Thymus (tissue), 11 donors: ENCODE measurements around the gene GPR68. TPM values are rescaled to one million over a fixed set of nuclear protein-coding genes. Genes with fewer than 3 reads are reported as not detected.

Experiments used
- DNase-seq, 9 donors: peaks; one replicate each; pipeline ENCODE4 v3.0.0-alpha.2; 2013; ENCODE audit warnings: low spot score in 9 of 9, low read depth in 6 of 9, missing footprints in 1 of 9
- H3K27ac ChIP-seq, 2 donors: one replicate each; pipeline ENCODE4 v1.5.1; 2013; ENCODE audit warnings: control low read depth in 1 of 2, low read depth in 1 of 2, low read length in 1 of 2, mild to moderate bottlenecking in 1 of 2, moderate library complexity in 1 of 2
- H3K27me3 ChIP-seq, 2 donors: one replicate each; pipeline ENCODE4 v1.5.1; 2013; ENCODE audit warnings: low read length in 1 of 2; ENCODE audit not compliant: control insufficient read depth in 2 of 2, insufficient read depth in 1 of 2
- H3K36me3 ChIP-seq, 2 donors: one replicate each; pipeline ENCODE4 v1.5.1; 2013; ENCODE audit warnings: low read length in 1 of 2, mild to moderate bottlenecking in 1 of 2, moderate library complexity in 1 of 2; ENCODE audit not compliant: control insufficient read depth in 2 of 2, insufficient read depth in 2 of 2
- H3K4me1 ChIP-seq, 2 donors: one replicate each; pipeline ENCODE4 v1.5.1; 2013; ENCODE audit warnings: low read length in 2 of 2; ENCODE audit not compliant: control insufficient read depth in 2 of 2, insufficient read depth in 2 of 2
- H3K4me3 ChIP-seq, 2 donors: one replicate each; pipeline ENCODE4 v1.5.1; 2013; ENCODE audit warnings: low read length in 2 of 2, control low read depth in 1 of 2, mild to moderate bottlenecking in 1 of 2
- H3K9me3 ChIP-seq, 2 donors: one replicate each; pipeline ENCODE4 v1.5.1; 2013; ENCODE audit warnings: low read length in 1 of 2, mild to moderate bottlenecking in 1 of 2; ENCODE audit not compliant: control insufficient read depth in 2 of 2, insufficient read depth in 1 of 2
- WGBS: extraction: QIAGEN DNeasy Blood & Tissue Kit; methylation state at CpG from one replicate; pipeline ENCODE4 v1.1.7; 2013; 5-methylcytosine and 5-hydroxymethylcytosine counted together
- polyA plus RNA-seq: library from polyadenylated mRNA; stranded (reverse); fragments of 200-250 nt; gene quantifications from one replicate; pipeline ENCODE4 v1.2.3, GENCODE V29; 2013
- total RNA-seq: library from RNA; stranded (reverse); fragments of 120-200 nt; gene quantifications from one replicate; pipeline ENCODE4 v1.2.4, GENCODE V29; 2013
- donor health status: healthy.

Gene GPR68
- total and polyA plus RNA-seq, 2 donors: 1.4 to 3.6 TPM

GRCh38 chr14:91219517-91220389 lies 24.8 kb downstream of the GPR68 start:
- no peak overlapping the region for H3K27ac ChIP-seq

GRCh38 chr14:91218014-91218413 lies 26.5 kb downstream of the GPR68 start:
- no peaks in the 10 kb centered on the region for H3K4me1 ChIP-seq
- H3K4me3 ChIP-seq: no peak overlapping the region
- no peak overlapping the region for H3K27ac ChIP-seq
- peaks cover 18 to 35% of the 10 kb centered on the region in 2 donors for H3K36me3 ChIP-seq
- no peaks in the 10 kb centered on the region for H3K9me3 ChIP-seq
- no peaks in the 10 kb centered on the region for H3K27me3 ChIP-seq
- 98% methylated on average over 4 of the region's 4 CpGs for WGBS
- no peak for DNase-seq

More at GRCh38 chr14:91219517-91220389, 24.8 kb downstream of the GPR68 start:
- no peak overlapping the region for H3K4me3 ChIP-seq
- DNase-seq: no peak
- H3K36me3 ChIP-seq: peaks cover 20 to 34% of the 10 kb centered on the region in 2 donors
- H3K4me1 ChIP-seq: peaks cover 0 to 5% of the 10 kb centered on the region in 2 donors
- 95% methylated on average over 13 of the region's 13 CpGs for WGBS
- H3K9me3 ChIP-seq: no peaks in the 10 kb centered on the region
- no peaks in the 10 kb centered on the region for H3K27me3 ChIP-seq

GRCh38 chr14:91216731-91217226 lies 27.7 kb downstream of the GPR68 start:
- 98% methylated on average over 13 of the region's 13 CpGs for WGBS
- Histone ChIP-seq H3K4me1 (no peaks in the 10 kb centered on the region), H3K36me3 (peaks cover 18 to 38% of the 10 kb centered on the region in 2 donors), H3K4me3 (no peak overlapping the region), H3K27ac (no peak overlapping the region), H3K9me3 (no peaks in the 10 kb centered on the region), H3K27me3 (no peaks in the 10 kb centered on the region)
- DNase-seq: no peak

GRCh38 chr14:91215381-91215780 lies 29.1 kb downstream of the GPR68 start:
- Histone ChIP-seq H3K9me3 (peaks cover 0 to under 1% of the 10 kb centered on the region in 2 donors), H3K4me1 (no peaks in the 10 kb centered on the region), H3K36me3 (peaks cover 18 to 35% of the 10 kb centered on the region in 2 donors), H3K27ac (no peak overlapping the region), H3K4me3 (no peak overlapping the region), H3K27me3 (no peaks in the 10 kb centered on the region)
- DNase-seq: no peak
- 92% methylated on average over 10 of the region's 10 CpGs for WGBS

GRCh38 chr14:91214306-91214705 lies 30.2 kb downstream of the GPR68 start:
- no peak for DNase-seq
- 98% methylated on average over 6 of the region's 6 CpGs for WGBS
- H3K36me3 ChIP-seq: peaks cover 18 to 36% of the 10 kb centered on the region in 2 donors

GRCh38 chr14:91211017-91211416 lies 33.5 kb downstream of the GPR68 start:
- WGBS: 99% methylated on average over 2 of the region's 2 CpGs
- H3K27ac ChIP-seq: no peak overlapping the region
- H3K4me3 ChIP-seq: no peak overlapping the region
- no peaks in the 10 kb centered on the region for H3K27me3 ChIP-seq
- H3K36me3 ChIP-seq: peaks cover 8 to 30% of the 10 kb centered on the region in 2 donors
- DNase-seq: no peak
- peaks cover 0 to 3% of the 10 kb centered on the region in 2 donors for H3K4me1 ChIP-seq
- H3K9me3 ChIP-seq: peaks cover 0 to 4% of the 10 kb centered on the region in 2 donors

More at GRCh38 chr14:91214306-91214705, 30.2 kb downstream of the GPR68 start:
- Histone ChIP-seq H3K27ac (no peak overlapping the region), H3K27me3 (no peaks in the 10 kb centered on the region), H3K4me3 (no peak overlapping the region), H3K4me1 (no peaks in the 10 kb centered on the region), H3K9me3 (peaks cover 0 to 4% of the 10 kb centered on the region in 2 donors)

- DNase-seq: no peak
- WGBS: 88% methylated on average over 3 of the region's 3 CpGs
These were observed 37.5 kb downstream of the GPR68 start for GRCh38 chr14:91207008-91207407.

GRCh38 chr14:91205459-91205858 lies 39.0 kb downstream of the GPR68 start:
- Histone ChIP-seq H3K27me3 (no peaks in the 10 kb centered on the region), H3K4me1 (peaks cover 0 to 9% of the 10 kb centered on the region in 2 donors), H3K36me3 (peaks cover 11 to 42% of the 10 kb centered on the region in 2 donors), H3K4me3 (no peak overlapping the region), H3K9me3 (peaks cover 0 to 4% of the 10 kb centered on the region in 2 donors), H3K27ac (no peak overlapping the region)
- DNase-seq: no peak
- 91% methylated on average over 7 of the region's 7 CpGs for WGBS

More at GRCh38 chr14:91207008-91207407, 37.5 kb downstream of the GPR68 start:
- Histone ChIP-seq H3K27ac (no peak overlapping the region), H3K9me3 (peaks cover 0 to 4% of the 10 kb centered on the region in 2 donors), H3K36me3 (peaks cover 7 to 43% of the 10 kb centered on the region in 2 donors), H3K4me1 (peaks cover 0 to 8% of the 10 kb centered on the region in 2 donors), H3K27me3 (no peaks in the 10 kb centered on the region), H3K4me3 (no peak overlapping the region)

- Histone ChIP-seq H3K4me3 (no peak overlapping the region), H3K4me1 (peaks cover 0 to 9% of the 10 kb centered on the region in 2 donors), H3K27me3 (no peaks in the 10 kb centered on the region), H3K27ac (no peak overlapping the region), H3K9me3 (no peaks in the 10 kb centered on the region), H3K36me3 (peaks cover 16 to 42% of the 10 kb centered on the region in 2 donors)
- no peak for DNase-seq
- 99% methylated on average over 14 of the region's 14 CpGs for WGBS
These were observed 39.8 kb downstream of the GPR68 start for GRCh38 chr14:91204657-91205056.
